Measurements from ENCODE around the gene UTP15.

UTP15 gene

DNA sequence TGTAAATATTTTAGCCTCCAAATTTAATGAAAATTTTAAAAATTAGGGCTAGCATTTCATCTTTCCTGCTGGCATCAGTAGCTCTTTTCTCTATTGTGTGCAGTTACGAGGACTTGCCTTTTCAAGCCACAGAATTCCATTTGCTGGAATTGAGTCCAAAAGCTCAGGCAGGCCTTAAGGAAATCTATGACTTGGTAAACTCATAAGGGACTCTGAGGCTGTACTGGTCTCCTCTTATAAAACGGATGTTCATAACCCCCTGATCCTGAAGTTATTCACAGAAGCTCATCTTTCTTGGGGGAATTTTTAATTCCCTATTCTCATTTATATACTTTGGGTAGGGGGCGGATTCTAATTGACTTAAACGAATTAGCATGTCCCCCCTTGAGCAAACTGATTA lies 23.5 kb upstream of the UTP15 start:
- no peaks in the 10 kb centered on the region for H3K27me3 ChIP-seq (ENCODE audit: low read depth)
- H3K4me1 ChIP-seq: peaks cover 21% of the 10 kb centered on the region
- peak in 1 of 2 experiments; percentile 20 for DNase-seq (ENCODE audit: low spot score in 2 of 2)
- no peaks in the 10 kb centered on the region for H3K36me3 ChIP-seq (replicated peaks)
- H3K4me3 ChIP-seq: no peak overlapping the region
- in situ Hi-C loops (cut with MboI; ENCODE audit: low sequenced_read_pairs): no loop called here
- no peaks in the 10 kb centered on the region for H3K9me3 ChIP-seq

DNA sequence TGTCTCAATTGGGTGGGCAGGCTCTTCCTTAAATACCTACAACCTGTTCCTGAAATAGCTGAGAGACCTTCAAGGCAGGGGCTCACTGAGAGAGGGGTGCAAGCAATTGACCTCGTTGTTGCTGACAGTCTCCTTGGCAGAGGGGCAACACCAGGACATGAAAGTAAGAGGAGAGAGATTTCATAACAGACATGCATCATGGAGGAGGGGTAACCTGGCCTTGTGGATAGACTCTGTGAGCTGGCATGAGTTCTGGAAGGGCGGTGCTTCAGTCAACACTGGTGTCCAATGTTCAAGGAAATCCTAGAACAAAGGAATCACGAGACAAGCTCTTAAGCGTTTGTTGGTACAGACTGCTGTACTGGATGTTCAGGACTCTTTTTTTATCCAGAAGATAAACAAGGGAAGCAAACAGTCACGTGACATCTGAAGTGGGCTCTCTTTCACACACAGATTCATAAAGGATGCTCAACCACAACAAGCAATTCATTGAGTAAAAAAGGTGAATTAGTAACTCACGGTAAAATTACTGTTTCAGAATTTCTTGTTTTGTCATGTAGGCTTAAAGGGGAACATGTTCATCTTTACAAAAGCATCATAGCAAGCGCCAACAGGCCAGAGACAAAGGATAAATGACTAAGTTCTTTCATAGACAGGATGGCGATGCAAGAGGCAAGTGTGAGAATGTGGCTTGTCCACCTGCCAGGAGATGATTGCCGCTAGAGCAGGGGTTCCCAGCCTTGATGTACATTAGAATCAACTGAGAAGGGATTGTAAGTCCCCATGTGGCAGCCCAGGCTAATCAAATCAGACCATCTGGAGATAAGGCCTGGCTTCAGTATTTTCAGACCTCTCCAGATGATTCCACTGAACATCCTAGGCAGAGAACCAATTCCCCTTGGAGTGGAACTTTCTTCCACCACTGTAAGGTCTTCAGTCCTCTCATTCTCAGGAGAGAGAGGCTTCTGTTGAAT lies 20.8 kb upstream of the UTP15 start:
- no peaks in the 10 kb centered on the region for H3K36me3 ChIP-seq (replicated peaks)
- H3K4me1 ChIP-seq: peaks cover 23% of the 10 kb centered on the region
- peak; percentile 7 to 38 for DNase-seq (ENCODE audit: low spot score in 2 of 2)
- no peak overlapping the region for H3K4me3 ChIP-seq
- in situ Hi-C loops (cut with MboI; ENCODE audit: low sequenced_read_pairs): no loop called here
- H3K9me3 ChIP-seq: peaks cover 4% of the 10 kb centered on the region; the same call in 1 of the 2 replicates
- H3K27me3 ChIP-seq (ENCODE audit: low read depth): no peaks in the 10 kb centered on the region

DNA sequence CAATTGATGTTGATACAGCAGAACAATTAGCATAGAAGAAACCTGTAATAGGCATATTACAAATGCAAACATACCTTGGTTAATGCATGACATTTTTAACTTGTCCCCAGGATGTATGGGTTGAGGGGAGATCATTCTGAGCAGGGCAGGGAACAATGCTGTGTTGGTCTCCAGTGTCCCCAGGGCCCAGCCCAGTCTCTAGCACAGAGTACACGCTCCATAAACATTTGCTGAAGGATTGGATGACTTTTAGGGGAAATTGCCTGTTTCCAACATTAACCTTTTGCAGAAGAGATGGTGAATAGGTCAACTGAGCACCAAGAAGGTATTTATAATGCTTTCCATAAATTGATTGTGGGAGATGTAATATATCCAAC lies 20.2 kb upstream of the UTP15 start:
- no peak for DNase-seq (ENCODE audit: low spot score in 2 of 2)
- H3K4me1 ChIP-seq: peaks cover 23% of the 10 kb centered on the region
- H3K27me3 ChIP-seq (ENCODE audit: low read depth): peaks cover 4% of the 10 kb centered on the region; the same call in 1 of the 2 replicates
- H3K4me3 ChIP-seq: no peak overlapping the region
- peaks cover 4% of the 10 kb centered on the region; the same call in 1 of the 2 replicates for H3K9me3 ChIP-seq
- in situ Hi-C loops (cut with MboI; ENCODE audit: low sequenced_read_pairs): no loop called here
- no peaks in the 10 kb centered on the region for H3K36me3 ChIP-seq (replicated peaks)

DNA sequence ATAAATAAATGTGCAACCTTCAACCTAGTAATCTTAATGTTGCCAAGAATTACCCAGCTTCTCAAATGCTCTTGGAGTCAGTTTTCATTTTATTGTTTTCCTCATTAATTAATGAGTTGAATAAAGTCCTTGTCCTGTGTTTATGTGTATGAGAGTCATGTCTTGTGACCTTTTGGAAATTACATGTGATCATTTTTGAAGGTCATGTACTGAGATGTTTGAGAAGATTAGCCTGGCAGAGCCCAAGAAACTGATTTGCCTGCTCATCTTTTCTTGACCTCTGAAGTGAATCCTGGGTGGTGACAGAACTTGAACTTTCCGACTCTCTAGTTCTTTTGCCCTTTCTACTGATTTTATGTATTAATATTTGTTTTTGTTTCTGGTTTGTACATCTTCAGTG lies 15.5 kb upstream of the UTP15 start:
- H3K27me3 ChIP-seq (ENCODE audit: low read depth): peaks cover 4% of the 10 kb centered on the region; the same call in 1 of the 2 replicates
- no peak overlapping the region for H3K4me3 ChIP-seq
- H3K36me3 ChIP-seq (replicated peaks): no peaks in the 10 kb centered on the region
- in situ Hi-C loops (cut with MboI; ENCODE audit: low sequenced_read_pairs): no loop called here
- peaks cover 4% of the 10 kb centered on the region; the same call in 1 of the 2 replicates for H3K9me3 ChIP-seq
- peaks cover 2% of the 10 kb centered on the region; the same call in 1 of the 2 replicates for H3K4me1 ChIP-seq
- no peak for DNase-seq (ENCODE audit: low spot score in 2 of 2)

DNA sequence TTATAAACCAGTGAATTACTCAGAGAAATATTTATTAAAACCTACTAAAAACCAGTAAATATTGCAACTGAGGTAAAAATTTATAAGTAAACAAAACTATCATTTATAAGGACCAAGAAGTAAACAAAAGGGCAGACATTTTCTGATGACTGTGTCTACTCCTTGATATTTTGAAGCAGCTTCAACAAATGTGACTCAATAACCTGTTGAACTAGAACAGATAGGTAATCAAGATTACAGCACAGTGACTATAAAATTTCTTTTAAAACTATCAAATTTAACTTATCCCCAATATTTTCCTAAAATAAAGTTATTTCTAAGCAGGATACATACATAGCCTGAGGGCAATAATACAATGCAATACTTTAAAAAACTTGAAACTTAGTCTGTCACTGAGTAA lies 12.9 kb upstream of the UTP15 start:
- DNase-seq (ENCODE audit: low spot score in 2 of 2): no peak
- H3K4me1 ChIP-seq: peaks cover 2% of the 10 kb centered on the region; the same call in 1 of the 2 replicates
- H3K36me3 ChIP-seq (replicated peaks): no peaks in the 10 kb centered on the region
- H3K4me3 ChIP-seq: no peak overlapping the region
- H3K9me3 ChIP-seq: peaks cover 4% of the 10 kb centered on the region; the same call in 1 of the 2 replicates
- H3K27me3 ChIP-seq (ENCODE audit: low read depth): peaks cover 4% of the 10 kb centered on the region; the same call in 1 of the 2 replicates
- in situ Hi-C loops (cut with MboI; ENCODE audit: low sequenced_read_pairs): no loop called here

DNA sequence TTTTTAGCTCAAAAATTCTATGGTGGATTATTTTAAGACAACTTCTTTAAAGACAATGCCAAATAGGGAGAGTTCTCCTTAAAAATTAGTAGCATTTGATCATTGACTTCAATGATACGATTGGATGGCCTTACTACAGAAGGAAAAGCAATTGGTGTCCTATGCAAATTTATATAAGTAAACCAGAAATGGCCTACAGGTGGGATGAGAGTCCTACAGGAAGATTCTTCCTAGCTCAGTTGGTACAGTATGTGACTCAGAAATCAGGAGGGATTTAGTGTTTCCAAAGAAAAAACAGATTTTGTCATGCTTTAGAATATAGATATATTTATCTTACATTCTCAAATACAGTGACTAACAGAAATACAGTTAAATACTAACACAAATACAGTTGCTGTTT lies 6.6 kb upstream of the UTP15 start:
- Histone ChIP-seq H3K27me3 (ENCODE audit: low read depth) (no peaks in the 10 kb centered on the region), H3K4me1 (no peaks in the 10 kb centered on the region), H3K36me3 (replicated peaks) (peaks cover 8% of the 10 kb centered on the region), H3K9me3 (no peaks in the 10 kb centered on the region), H3K4me3 (no peak overlapping the region)
- in situ Hi-C loops (cut with MboI; ENCODE audit: low sequenced_read_pairs): no loop called here
- DNase-seq (ENCODE audit: low spot score in 2 of 2): no peak

DNA sequence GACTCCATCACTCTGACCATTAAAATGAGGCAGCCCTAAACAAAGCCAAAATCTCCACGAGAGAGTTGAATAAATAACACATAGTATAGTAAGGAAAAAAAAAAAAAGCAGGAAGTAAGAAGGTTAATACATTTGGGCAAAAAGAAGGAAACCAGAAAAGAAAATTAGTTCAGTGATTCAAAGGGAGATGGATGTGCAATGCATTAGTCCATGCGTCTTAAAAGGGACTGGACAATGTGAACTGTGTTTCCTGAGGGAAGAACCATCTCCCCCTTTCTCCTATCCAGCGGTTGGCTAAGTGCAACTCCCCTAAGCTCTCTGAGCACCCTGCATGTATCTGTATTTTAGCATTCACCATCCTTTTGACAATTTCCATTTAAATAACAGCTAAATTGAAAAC lies 1.5 kb upstream of the UTP15 start:
- H3K36me3 ChIP-seq (replicated peaks): peaks cover 15% of the 10 kb centered on the region
- no peaks in the 10 kb centered on the region for H3K27me3 ChIP-seq (ENCODE audit: low read depth)
- in situ Hi-C loops (cut with MboI; ENCODE audit: low sequenced_read_pairs): no loop called here
- peak overlapping the region; percentile 61 for H3K4me3 ChIP-seq
- peaks cover 5% of the 10 kb centered on the region for H3K4me1 ChIP-seq
- no peaks in the 10 kb centered on the region for H3K9me3 ChIP-seq
- DNase-seq (ENCODE audit: low spot score in 2 of 2): peak in 1 of 2 experiments; percentile 29

DNA sequence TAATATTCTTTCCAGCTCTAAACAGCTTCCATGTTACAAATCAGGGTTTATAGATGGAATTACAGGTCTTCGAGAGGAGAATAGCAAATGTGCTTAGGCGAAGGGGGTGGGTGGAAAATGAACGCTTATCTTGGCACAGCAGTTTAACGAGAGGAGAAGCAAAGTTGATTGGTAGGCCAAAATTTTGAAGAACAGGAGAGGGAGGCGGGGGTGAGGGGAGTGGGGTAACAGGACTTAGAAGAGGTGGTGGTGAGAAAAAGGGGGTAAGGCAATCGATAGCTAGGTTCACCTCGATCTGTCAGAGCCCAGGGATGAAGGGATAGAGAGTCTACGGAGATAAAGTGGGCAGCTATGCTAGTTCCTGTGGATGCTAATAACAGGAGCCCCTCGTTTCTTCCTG lies 868 bp upstream of the UTP15 start:
- H3K36me3 ChIP-seq (replicated peaks): peaks cover 20% of the 10 kb centered on the region
- H3K27me3 ChIP-seq (ENCODE audit: low read depth): no peaks in the 10 kb centered on the region
- in situ Hi-C loops (cut with MboI; ENCODE audit: low sequenced_read_pairs): no loop called here
- peak; percentile 7 to 12 for DNase-seq (ENCODE audit: low spot score in 2 of 2)
- peaks cover 5% of the 10 kb centered on the region for H3K4me1 ChIP-seq
- H3K9me3 ChIP-seq: no peaks in the 10 kb centered on the region
- H3K4me3 ChIP-seq: peak overlapping the region; percentile 61

DNA sequence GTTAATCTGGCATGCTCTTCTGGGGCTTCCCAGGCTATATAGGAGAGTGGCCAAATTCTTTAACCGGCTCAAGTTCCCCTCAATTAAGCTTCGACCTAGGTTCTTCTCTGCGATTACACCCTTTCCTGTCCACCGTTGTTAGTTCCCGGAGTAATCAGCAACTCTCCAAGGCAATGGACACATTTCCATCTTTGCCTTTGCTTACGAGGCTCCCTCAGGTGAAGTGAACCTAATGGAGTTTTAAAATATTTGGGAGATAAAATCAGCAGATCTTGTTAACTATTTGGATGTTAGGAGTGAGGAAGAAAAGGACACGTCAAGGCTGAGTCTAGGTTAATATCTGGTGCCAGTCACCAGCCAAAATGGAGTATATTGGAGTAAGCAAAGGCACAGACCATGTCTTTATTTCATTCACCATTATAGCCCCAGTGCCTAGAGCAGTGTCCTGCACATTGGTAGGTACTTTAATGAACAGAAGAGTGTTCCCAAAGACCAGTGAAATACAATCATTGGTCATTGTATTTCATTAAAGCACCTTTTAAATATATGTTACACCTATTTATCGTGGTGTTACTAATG lies 515 bp downstream of the UTP15 start:
- H3K4me3 ChIP-seq: peak overlapping the region; percentile 61
- DNase-seq (ENCODE audit: low spot score in 2 of 2): peak in 1 of 2 experiments; percentile 3
- in situ Hi-C loops (cut with MboI; ENCODE audit: low sequenced_read_pairs): no loop called here
- no peaks in the 10 kb centered on the region for H3K9me3 ChIP-seq
- peaks cover 5% of the 10 kb centered on the region for H3K4me1 ChIP-seq
- H3K27me3 ChIP-seq (ENCODE audit: low read depth): no peaks in the 10 kb centered on the region
- H3K36me3 ChIP-seq (replicated peaks): peaks cover 25% of the 10 kb centered on the region

DNA sequence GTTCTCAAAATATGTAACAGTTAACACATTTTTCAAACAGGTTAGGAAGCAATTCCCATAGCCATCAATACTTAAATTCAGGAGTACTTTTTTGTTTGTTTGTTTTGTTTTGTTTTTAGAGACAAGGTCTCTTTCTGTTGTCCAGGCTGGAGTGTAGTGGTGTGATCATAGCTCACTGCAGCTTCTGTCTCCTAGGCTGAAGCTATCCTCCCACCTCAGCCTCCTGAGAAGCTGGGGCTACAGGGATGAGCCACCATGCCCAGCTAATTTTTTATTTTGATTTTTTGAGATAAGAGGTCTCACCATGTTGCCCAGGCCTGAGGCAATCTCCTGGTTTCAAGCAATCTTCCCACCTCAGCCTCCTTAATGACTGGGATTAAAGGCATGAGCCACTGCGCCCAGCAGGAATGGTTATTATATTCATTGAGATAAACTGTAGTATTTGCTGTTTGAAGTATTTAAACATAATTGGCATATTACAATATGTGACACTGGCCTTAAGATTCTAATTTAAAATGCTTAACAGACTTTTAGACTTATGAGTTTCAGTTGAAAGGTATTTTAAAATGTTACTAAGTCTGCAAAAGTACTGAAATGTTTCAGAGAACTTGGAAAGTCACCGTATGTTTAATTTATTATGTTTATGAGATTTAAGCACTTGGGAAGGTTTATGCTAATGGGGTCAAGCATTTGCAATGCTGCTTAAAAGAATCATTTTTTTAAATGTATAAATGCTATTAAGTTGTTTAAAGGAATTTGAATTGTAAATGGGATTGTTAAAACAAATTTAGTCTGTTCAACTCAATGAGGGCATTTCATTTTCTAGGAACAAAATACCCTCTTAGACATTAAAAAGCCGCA lies 17.0 kb downstream of the UTP15 start:
- H3K4me1 ChIP-seq: no peaks in the 10 kb centered on the region
- H3K9me3 ChIP-seq: no peaks in the 10 kb centered on the region
- H3K36me3 ChIP-seq (replicated peaks): peaks cover 35% of the 10 kb centered on the region
- peak in 1 of 2 experiments; percentile 10 for DNase-seq (ENCODE audit: low spot score in 2 of 2)
- no peak overlapping the region for H3K4me3 ChIP-seq
- no peaks in the 10 kb centered on the region; the same call in 1 of the 2 replicates for H3K27me3 ChIP-seq (ENCODE audit: low read depth)
- in situ Hi-C loops (cut with MboI; ENCODE audit: low sequenced_read_pairs): no loop called here

DNA sequence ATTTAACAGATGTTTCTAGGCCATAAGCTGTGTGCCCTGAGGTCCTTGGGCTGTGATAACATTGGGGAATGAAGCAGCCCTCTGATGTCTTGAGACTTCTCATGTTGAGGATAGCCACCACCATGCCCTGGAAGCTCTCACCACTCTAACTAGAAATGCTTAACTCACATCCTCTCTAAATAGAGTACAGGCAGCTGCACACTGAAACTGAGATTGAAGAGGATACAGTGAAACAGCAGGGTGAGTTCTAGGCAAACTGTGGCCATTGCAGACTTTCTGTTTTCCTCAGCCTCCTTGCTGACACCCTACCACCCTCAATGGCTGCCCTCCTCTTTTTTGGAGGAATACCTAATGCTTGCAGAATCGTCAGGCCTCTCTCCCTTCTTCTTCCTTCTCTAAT lies 22.4 kb downstream of the UTP15 start:
- no peaks in the 10 kb centered on the region for H3K9me3 ChIP-seq
- H3K4me1 ChIP-seq: no peaks in the 10 kb centered on the region
- peaks cover 2% of the 10 kb centered on the region; the same call in 1 of the 2 replicates for H3K27me3 ChIP-seq (ENCODE audit: low read depth)
- no peak for DNase-seq (ENCODE audit: low spot score in 2 of 2)
- H3K4me3 ChIP-seq: no peak overlapping the region
- no peaks in the 10 kb centered on the region for H3K36me3 ChIP-seq (replicated peaks)
- in situ Hi-C loops (cut with MboI; ENCODE audit: low sequenced_read_pairs): loop anchor here (5.0 kb wide), 1 partner anchor 204 kb away; no protein-coding TSS in a partner anchor

DNA sequence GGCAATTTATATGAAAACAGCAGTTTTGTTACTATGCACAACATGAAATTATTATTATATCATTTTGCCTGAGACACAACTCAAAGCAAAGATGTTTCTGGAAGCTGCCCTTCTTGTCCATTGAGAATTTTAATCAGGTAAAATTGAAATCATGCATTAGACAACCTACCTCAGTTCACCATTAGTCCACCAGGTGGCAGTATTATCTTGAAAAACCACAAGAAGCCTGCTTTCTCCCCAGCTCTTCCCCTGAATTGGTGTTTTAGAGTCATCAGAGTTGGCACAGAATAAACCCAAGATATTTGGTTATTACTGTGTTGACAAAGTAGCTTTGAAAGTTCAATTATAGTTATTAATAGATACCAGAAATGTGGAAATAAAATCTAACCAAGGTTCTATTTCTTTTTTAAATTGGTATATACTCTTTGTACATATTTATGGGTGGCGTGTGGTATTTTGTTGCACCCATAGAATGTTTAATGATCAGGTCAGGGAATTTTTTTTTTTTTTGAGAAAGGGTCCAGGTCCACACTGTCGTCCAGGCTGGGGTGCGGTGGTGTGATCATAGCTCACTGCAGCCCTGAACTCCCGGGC lies 25.7 kb downstream of the UTP15 start:
- H3K27me3 ChIP-seq (ENCODE audit: low read depth): peaks cover 2% of the 10 kb centered on the region; the same call in 1 of the 2 replicates
- in situ Hi-C loops (cut with MboI; ENCODE audit: low sequenced_read_pairs): no loop called here
- H3K4me3 ChIP-seq: no peak overlapping the region
- no peaks in the 10 kb centered on the region for H3K36me3 ChIP-seq (replicated peaks)
- no peaks in the 10 kb centered on the region for H3K4me1 ChIP-seq
- peak; percentile 72 to 76 for DNase-seq (ENCODE audit: low spot score in 2 of 2)
- no peaks in the 10 kb centered on the region for H3K9me3 ChIP-seq

Measured in HAP-1 (cell line).